22Rv1 (cell line): ENCODE measurements around the gene FOXR1.
A peak's percentile ranks its signal among the peaks of the same experiment; 100 is the strongest.

Source experiments
- CTCF ChIP-seq: fragments of 450-650 bp; IDR thresholded peaks from 2 replicates; pipeline ENCODE4 v1.5.1; 2017; ENCODE audit warnings: mild to moderate bottlenecking
- ZFX ChIP-seq: fragments of 450-650 bp; IDR thresholded peaks from 2 replicates; pipeline ENCODE4 v1.6.1; 2017; ENCODE audit warnings: antibody characterized with exemption, borderline replicate concordance

GRCh38 chr11:118956094-118956846 is 15.3 kb upstream of the FOXR1 start, which contains the start of gene UPK2:
- peak; percentile 90 for TF ChIP-seq CTCF
- TF ChIP-seq ZFX = no peak
